Fibroblast of skin of left quadriceps (primary cell): Measurements from ENCODE around the gene NAAA.
"Not testable (repeated sequence)": the region's sequence is repeated elsewhere in the genome, so short reads cannot be mapped to it uniquely, and the experiment has no call there.

Source experiments
- DNase-seq, 2 experiments: peaks; one replicate each; pipeline ENCODE4 v3.0.0-alpha.2; 2013; ENCODE audit warnings: low read depth in 2 of 2

Gene NAAA

DNA sequence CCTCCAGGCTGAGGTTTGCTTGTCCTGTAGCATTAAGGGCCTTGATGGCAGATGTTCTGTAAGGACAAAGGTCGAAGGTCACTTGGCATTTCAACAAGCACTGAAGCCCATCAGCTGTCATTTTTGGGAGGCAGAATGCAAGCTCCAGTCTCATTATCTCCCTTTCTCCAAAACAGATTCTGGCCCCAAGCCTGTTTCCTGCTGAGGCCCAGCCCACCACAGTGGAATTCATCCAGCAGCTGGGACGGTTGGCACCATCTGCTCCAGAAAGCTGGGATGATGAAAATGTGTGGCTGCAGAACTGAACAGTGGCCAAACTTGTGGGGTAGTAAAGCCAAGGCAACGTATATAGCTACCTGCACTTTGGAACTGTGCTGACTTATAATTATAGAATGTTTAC lies 20.9 kb downstream of the NAAA start:
- no peak for DNase-seq

DNA sequence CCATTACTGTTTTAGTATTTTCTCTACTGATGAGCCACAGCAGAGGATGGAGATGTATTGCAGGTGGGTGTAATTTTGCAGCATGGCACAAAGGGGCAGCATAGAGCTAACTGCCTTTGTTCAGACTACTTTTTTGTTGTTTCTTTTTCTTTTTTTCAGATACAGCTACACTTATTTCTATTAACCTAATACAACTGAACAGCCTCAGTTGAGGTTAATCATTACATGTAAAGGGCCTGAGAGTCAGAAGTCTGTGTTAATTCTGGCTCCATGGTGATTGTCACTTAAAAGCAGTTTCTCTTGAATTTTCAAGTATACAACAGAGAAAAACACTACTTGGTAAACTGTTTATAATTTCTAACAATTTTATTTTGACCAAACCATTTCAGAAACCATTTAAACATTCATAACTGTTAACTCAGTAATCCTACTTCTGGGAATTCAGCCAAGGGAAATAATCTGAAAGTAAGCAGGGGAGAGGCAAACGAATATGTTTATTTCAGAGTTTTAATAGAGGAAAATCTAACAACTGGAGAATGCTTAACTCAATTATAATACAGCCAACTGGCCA lies 24.6 kb downstream of the NAAA start:
- DNase-seq: no peak

DNA sequence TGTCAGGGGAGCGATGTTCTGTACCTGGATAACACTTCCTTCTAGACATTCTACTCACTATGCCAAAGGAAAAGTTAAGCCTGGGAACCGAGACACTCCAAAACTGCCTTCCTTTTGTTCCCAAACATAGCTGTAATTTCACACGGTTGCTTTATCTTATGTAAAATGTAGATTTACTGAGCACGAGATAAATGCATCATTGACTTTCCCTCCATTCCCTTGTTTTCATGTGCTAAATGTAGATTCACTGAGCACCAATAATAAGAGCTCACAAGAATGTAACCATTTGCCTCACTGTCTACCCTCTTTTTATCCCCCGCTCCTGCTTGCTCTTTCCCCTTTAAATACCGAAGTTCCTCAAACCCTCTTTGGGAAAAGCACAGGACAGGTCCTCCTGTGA lies 27.8 kb downstream of the NAAA start:
- no peak for DNase-seq

DNA sequence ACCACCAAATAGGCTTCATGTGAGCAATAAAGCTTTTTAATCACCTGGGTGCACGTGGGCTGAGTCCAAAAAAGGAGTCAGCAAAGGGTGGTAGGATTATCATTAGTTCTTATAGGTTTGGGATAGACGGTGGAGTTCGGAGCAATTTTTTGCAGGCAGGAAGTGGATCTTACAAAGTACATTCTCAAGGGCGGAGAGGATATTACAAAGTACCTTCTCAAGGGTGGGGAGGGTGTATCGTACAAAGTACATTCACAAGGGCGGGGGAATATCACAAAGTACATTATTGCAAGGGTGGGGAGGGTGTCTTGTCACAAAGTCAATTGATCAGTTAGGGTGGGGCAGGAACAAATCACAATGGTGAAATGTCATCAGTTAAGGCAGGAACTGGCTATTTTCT lies 30.0 kb downstream of the NAAA start:
- DNase-seq: not testable (repeated sequence)

DNA sequence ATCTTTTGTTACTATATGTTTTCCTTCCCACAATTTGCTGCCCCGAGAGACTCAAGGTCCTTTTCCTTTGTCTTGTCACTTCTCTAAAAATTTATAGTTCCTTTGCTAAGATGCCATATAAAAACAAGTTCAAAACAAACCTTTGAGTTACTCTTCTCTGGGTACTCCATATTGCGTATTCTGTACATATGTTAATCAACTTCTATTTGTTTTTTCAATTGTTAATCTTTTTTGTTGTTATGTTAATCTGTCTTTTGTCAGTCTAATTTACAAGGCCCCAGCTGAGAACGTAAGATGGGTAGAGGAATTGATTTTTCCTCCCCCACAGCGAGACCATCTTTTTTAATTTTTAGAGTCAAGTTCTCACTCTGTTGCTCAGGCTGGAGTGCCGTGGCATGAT lies 31.4 kb downstream of the NAAA start:
- no peak for DNase-seq

DNA sequence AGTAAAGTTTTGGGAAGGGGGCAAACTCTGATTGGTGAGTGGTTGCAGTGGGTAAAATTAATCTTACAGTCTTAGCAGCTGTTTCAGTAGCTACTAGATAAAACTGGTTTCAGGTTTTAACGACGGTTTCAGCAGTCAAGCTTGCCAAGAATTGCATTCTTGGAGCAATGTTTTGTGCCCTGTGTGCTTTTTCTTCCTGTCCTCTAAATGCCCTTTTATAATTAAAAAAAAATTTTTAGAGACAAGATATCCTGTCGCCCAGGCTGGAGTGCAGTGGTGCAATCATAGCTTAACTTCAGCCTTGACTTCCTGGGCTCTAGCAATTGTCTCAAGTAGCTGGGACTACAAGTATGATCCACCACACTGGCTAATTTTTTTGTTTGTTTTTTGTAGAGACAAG lies 32.3 kb downstream of the NAAA start:
- no peak for DNase-seq

DNA sequence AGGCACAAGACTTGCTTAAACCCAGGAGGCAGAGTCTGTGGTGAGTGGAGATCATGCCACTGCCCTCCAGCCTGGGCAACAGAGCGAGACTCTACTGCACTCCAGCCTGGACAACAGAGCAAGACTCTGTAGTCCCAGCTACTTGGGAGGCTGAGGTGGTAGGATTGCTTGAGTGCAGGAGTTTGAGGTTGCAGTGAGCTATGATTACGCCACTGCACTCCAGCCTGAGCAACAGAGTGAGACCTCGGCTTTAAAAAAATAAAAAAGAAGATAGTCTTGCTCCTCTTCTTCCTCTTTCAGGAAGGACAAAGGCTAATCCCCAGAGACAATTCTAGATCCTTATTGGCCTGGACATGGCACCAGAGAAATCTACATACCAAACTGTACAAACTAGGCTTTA lies 32.8 kb downstream of the NAAA start:
- no peak for DNase-seq

DNA sequence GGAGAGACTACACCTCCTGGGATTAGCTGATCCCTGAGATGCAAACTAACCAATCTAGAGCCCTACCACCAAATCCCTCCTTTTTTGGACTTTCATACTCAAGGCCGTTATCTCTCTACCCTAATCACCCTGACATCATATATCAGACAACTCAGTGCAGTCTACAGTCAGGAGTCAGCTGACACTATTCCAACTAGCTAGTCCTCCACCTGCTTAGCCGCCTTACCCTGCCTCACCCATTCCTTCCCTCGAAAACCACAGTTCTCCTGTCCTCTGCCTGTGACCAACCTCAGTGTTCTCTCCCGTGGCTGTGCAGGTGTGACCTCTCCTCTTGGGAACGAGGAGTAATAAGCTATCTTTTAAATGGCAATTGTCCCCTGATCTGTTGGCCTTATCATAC lies 36.7 kb downstream of the NAAA start:
- no peak for DNase-seq

DNA sequence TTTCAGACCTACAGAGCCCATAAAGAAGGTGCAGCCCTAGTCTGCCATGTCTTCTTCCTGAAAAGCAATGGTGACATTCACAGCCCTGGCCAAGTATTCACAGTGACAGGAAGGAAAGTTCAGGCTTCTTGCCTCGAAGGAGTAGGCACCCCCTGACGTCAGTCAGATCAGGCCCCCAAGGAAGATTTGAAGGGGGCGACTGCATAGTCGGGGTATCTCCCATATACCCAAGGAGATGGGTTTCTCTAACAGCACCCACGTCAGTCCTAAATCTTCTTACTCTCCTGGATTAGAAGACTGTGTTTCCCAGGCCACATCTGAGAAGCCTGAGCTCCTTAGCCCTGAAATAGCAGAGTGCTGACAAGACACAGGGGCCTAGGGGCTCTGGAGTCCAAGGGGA lies 38.5 kb downstream of the NAAA start, which contains the start of gene PPEF2:
Gene PPEF2 (minus strand): TSS at position 101 of the 400 bp plus-strand sequence. CDS start 6,127 bp downstream, outside the sequence.
- DNase-seq: no peak

DNA sequence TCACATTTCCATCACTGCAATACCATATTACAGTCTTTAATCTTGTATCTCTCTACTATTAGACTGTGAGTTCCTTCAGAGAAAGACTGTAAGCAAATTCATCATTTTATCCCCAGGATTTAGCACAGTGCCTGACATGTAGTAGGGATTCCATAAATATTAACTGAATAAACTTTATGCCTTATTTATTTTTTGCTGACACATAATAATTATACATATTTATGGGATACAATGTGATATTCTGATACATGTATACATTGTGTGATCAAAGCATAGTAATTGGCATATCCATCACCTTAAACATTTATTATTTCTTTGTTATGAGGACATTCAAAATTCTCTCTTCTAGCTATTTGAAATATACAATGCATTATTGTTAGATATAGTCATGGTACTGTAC lies 42.3 kb downstream of the NAAA start:
- DNase-seq: no peak

DNA sequence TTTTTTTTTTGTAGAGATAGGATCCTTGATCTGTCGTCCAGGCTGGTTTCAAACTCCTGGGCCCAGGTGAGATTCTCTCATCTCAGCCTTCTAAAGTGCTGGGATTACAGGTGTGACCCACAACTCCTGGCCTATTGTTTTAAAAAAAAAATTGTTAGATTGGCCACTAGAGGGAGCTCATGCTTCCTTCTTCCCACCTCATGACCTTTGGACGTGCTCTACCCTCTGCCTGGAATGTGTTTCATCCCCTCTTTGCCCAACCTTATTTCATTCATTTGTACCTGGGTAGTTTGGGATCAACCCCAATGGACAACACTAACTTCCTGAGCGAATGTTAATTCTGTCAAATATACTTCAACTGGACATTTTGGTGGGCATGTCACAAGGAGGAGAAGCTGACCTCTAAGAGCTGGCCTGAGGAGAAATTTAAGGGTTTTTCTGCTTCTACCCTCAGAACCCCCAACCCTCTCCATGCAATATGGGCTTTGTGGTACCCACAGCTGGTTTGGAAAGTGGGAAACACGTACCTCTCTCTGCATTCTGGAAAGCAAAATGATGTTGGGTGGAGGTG lies 45.0 kb downstream of the NAAA start:
- DNase-seq: no peak

DNA sequence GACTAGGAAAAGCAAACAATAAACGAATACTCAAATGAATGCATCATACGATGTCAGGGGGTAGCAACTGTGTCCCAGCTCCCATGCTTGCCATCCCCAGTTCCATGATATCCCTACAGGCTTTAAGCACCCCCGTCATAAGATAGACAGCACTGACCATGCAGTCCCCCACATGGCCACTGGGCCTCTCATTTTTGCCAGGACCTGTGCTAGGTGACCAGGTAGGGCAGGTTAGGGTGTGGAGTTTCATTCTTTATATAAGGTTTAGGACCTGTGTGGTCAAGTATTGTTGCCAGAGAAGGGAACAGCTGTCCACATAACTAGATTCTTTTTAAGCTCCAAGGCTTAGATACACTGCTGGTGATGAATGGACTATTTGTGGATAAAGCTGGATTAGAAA lies 48.3 kb downstream of the NAAA start:
- DNase-seq: no peak

DNA sequence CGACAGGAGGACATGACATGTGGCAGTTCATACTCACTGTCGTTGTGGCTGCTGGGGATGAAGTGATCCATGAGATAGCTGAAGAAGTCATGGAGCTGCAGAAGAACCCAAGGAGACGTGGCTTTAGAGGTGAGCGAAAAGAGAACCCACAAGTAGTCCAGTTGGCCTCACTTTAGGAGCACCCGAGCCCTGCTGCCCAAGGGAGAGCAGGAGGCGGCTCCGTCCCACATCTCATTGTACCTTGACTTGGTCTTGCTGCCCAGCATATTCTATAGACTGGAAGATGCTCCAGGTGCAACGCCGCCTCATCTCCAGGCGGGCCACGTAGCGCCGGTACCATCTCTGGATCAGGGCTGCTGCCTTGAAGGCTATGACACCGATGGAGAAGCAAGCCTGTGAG lies 49.2 kb downstream of the NAAA start:
- no peak for DNase-seq

DNA sequence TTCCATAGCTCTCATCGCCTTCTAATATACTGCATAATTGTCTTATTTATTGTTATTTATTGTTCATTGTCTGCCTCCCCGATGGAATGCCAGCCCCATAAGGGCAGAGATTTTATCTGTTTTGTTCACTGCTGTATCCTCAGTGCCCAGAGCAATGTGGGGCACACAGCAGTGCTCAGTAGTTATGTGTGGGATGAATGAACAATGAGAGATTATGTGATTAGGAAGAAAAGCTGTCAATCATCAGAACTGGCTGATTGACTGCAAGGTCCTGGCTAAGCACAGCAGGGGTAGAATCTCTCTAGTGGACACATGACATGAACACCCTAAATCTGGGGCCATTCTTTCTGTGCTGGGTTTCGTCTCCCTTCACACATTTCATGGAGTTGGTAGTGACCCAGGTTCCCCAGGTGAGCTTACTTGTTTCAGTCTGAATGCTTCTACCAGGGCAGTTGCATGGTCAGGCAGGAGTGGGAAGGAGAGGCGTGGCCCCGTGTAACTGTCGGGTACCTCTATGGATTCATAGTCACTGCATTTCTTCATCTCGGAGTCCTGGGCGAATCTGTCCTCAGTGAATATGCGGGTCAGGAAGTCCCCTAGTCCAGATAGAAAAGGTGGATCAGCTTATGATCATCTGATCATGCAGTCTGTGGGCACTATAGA lies 51.1 kb downstream of the NAAA start:
- no peak for DNase-seq

DNA sequence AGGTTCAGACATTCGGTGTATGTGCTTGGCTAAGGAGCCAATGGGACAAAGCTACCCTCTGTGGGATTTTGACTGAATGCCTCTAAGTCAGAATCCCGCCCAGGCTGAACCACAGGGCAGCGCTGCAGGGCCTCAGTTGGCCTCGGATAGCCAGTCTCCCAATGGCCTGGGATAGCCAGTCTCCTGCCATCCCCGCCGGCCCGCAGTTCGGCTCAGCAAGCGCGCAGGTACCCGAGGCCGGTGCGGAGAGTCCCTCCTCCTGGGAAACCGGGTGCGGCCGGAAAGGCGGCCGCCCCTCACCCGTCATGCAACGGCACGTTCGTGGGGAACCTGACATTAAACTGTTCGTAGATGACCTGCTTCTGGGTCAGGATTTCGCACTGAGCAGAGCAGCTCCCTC lies 54.7 kb downstream of the NAAA start:
- no peak for DNase-seq

DNA sequence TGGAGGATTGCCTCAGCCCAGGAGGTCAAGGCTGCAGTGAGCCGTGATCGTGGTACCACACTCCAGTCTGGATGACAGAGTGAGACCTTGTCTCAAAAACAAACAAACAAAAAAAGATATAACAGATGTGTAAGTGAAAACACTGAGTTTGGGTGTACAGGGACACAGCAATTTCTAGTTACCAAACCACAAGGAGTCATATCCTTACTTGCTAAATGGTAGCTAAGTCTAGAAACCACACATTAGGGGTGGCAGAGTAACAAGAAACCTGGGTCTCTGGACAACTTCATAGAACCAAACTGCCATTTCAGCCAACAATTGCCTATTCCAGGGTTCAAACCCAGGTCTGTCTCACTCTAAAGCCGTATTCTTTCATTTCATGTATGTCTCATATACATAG lies 59.3 kb downstream of the NAAA start:
- DNase-seq: no peak

DNA sequence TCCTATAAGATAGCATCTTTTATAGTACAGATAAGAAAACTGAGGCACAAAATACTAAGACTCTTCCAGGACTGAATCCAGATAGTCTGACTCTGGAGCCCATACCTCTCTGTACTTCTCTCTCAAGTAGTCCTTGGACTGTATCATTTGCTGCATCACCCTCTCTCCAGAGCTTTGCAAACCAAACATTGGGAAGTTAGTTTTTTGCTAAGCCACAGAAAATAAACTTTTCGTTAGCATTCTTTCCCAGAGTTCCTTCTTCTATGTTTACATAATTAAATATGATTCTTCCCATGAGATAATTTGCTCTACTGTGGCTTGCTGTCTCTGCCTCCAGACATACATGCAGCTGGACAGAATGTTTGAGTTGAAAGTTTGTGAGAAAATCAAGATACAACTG lies 60.5 kb downstream of the NAAA start:
- DNase-seq: no peak

DNA sequence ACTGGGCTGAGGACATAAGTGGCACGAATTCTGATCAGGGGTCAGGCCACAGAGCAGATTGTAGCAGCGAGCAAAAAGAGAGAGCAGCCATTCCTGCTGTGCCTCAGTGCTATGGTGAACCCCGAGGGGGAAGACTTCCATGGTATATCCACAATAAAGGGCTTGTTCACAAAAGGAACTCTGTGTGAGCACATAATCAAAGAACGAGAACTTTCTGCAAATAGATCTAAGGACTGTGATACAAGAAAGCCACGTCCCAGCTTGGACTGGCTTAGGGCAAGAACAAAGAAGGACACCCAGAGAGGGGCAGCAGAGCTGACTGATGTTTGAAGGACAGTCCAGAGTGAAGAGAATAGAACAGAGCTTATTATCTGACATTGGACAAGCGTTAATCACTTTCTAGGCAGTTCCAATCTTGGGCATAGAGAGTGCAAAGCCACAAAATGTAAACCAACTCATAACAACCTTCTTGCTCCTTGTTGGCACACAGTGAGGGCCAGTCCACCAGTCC lies 62.5 kb downstream of the NAAA start:
- DNase-seq: no peak

DNA sequence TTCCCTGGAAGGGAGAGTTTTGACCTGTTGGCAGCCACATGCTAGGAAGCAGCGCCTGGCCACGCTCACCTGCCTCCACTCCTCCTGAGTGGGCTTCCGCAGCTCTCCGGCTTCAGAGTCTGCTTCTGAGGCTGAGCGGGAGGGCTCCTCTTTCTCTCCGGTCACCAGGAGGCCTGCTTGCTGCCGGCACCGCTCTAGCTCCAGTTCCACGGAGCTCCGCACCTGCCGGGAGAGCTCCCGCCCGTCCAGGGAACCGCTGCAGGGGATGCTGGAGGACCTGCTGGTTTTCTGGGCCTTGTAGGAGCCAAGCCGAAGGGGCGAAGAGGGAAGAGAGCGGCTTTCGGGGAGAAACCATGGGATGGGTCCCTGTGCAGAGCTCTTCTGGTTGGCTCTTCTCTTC lies 64.6 kb downstream of the NAAA start:
- no peak for DNase-seq

DNA sequence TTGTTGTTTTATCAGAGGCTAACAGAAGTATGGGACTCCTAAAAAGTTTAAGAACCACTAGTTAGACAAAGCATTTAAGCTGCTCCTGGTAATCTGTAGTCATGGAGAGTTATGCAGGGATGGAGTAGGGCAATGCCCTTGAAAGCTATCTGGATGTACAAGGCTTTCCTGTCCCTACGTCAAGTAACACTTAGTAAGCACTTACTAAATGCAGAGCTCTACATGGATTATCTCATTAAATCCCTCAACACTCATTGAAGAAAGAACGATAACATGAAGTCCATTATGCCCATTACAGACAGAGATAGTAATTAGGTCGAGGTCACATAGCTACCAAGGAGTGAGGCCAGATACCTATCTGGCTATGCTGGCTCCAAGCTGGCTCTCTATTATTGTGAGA lies 71.7 kb downstream of the NAAA start:
- DNase-seq: no peak

DNA sequence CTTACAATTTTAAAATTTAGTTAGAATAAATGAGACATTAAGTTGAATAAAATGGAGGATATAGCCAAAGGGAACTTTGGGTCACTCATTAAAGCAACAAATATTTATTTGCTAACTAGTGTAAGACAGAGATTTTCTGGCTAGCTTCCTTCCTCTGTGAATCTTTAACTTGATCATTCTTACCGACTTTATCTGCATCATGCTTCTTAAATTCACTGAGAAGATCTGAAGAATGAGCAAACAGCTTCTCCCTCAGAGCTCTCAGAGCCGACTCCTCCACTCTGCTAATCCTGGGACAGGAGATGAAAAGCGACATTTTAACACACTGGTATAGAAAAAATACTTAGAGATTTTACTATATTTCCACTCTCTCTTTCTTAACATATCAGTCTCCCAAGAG lies 73.7 kb downstream of the NAAA start:
- DNase-seq: no peak
